Measurements from ENCODE around the gene BCAR1. TPM values are rescaled to one million over a fixed set of nuclear protein-coding genes. Genes with fewer than 3 reads are reported as not detected.

Gene BCAR1
- polyA plus RNA-seq, 2 of the 4 experiments (the other 2 are of a cell fraction), result 10.2 to 35.8 TPM

DNA sequence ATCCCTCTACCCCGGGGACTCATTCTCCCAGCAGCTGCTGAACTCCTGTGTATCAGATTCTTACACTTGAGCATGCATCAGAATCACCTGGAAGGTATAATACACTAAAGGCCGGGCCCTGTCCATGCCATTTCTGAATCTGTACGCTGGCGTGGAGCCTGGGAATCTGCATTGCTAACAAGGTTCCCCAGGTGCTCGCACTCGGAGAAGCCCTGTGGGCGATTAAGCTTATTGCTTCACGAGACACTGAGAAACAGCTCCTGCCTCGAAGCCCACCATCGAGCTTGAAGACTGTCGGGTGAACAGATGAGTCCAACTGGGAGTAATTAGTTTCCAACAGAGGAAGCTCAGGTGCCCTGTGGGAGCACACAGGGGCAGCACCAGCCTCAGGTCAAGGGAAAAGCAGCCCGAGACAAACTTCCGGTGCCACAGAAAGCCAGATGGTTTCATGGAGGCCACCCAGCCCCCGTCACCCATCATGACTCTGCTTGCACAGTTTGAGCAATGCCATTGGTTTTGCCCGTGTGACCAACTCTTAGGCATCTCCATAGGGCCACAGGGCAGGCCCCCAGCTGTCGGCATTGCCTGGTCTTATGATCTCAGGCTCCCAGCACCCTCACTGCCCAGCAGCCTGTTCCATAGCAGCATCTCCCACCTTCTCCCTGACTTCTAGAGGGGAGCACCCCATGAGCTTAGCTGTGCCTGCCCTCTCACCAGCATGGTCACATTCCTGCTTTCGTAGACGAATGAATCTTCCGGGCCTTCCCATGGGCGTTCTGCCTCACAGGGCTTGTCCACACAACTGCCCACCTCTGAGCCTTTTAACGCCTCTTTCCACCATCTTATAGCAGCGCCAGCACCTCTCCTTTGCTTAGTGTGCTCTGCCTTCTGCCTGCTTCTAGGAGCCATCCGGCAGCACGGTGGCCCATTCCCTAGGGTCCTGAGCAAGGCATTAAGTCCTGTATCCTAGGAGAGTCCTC, 55.3 kb downstream of the BCAR1 start:
- DNase-seq (ENCODE audit: low read depth in 1 of 2, low spot score in 1 of 2) (no peak), ATAC-seq (no peak), FAIRE-seq (no peak)
- TF ChIP-seq POLR2A (IDR thresholded peaks at IDR 0.05; ENCODE audit: low read length) (no peak), RFX5 (IDR thresholded peaks at IDR 0.05) (no peak), KDM5A (IDR thresholded peaks at IDR 0.05) (no peak), NFE2L2 (conservative IDR thresholded peaks at IDR 0.05; ENCODE audit: low read length) (no peak), NPAS2 (CRISPR knock-in tag; IDR thresholded peaks at IDR 0.05; ENCODE audit: borderline replicate concordance) (no peak), RARB (CRISPR knock-in tag; IDR thresholded peaks at IDR 0.05) (no peak), ATOH8 (CRISPR knock-in tag; IDR thresholded peaks at IDR 0.05; ENCODE audit: low read depth) (no peak), FOSB (CRISPR knock-in tag; IDR thresholded peaks at IDR 0.05) (no peak), MAZ (IDR thresholded peaks at IDR 0.05; ENCODE audit: borderline replicate concordance, low read depth, low read length) (no peak), HOXB13 (CRISPR knock-in tag; IDR thresholded peaks at IDR 0.05; ENCODE audit: low read depth) (no peak), JUN (IDR thresholded peaks at IDR 0.05) (no peak), HEYL (CRISPR knock-in tag; IDR thresholded peaks at IDR 0.05) (no peak), HOXB5 (CRISPR knock-in tag; IDR thresholded peaks at IDR 0.05) (no peak), CBX2 (IDR thresholded peaks at IDR 0.05; ENCODE audit: borderline replicate concordance, low read depth) (no peak)
- TF ChIP-seq, protein P1, sequence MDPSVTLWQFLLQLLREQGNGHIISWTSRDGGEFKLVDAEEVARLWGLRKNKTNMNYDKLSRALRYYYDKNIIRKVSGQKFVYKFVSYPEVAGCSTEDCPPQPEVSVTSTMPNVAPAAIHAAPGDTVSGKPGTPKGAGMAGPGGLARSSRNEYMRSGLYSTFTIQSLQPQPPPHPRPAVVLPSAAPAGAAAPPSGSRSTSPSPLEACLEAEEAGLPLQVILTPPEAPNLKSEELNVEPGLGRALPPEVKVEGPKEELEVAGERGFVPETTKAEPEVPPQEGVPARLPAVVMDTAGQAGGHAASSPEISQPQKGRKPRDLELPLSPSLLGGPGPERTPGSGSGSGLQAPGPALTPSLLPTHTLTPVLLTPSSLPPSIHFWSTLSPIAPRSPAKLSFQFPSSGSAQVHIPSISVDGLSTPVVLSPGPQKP (IDR thresholded peaks at IDR 0.05; ENCODE audit: low read depth, low read length), result no peak
- TF ChIP-seq, protein P2, sequence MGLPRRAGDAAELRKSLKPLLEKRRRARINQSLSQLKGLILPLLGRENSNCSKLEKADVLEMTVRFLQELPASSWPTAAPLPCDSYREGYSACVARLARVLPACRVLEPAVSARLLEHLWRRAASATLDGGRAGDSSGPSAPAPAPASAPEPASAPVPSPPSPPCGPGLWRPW (IDR thresholded peaks at IDR 0.05), result no peak
- TF ChIP-seq, protein P3, sequence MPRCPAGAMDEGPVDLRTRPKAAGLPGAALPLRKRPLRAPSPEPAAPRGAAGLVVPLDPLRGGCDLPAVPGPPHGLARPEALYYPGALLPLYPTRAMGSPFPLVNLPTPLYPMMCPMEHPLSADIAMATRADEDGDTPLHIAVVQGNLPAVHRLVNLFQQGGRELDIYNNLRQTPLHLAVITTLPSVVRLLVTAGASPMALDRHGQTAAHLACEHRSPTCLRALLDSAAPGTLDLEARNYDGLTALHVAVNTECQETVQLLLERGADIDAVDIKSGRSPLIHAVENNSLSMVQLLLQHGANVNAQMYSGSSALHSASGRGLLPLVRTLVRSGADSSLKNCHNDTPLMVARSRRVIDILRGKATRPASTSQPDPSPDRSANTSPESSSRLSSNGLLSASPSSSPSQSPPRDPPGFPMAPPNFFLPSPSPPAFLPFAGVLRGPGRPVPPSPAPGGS (IDR thresholded peaks at IDR 0.05), result no peak
- Histone ChIP-seq H3K4me1 (no peaks in the 10 kb centered on the region), H3K4me3 (no peak overlapping the region), H3K4me2 (no peak overlapping the region), H3K9me3 (peaks cover 11% of the 10 kb centered on the region; the same call in 2 of the 3 replicates), H3K27ac (no peak overlapping the region)
- ChIA-PET POLR2A (no interaction called here), CTCF (interaction anchor here (0.6 to 10.4 kb wide), 11 partner anchors 13 to 568 kb away, joined by 3 to 158 read pairs (median 4); partner anchors contain the start of genes CTRB2 and ZNRF1)
- WGBS (ENCODE audit: missing lambda C conversion rate), result 76% methylated on average over 24 of the region's 24 CpGs

- ATAC-seq (no peak), FAIRE-seq (no peak), DNase-seq (ENCODE audit: low read depth in 1 of 2, low spot score in 1 of 2) (no peak)
- H3K4me3 ChIP-seq, result no peak overlapping the region
- H3K27ac ChIP-seq, result no peak overlapping the region
- no peaks in the 10 kb centered on the region for H3K4me1 ChIP-seq
- 64% methylated on average over 10 of the region's 10 CpGs for WGBS (ENCODE audit: missing lambda C conversion rate)
- CTCF ChIA-PET, result interaction anchor here (1.5 kb wide), 1 partner anchor 16 kb away, joined by 4 read pairs; no protein-coding TSS in a partner anchor
- H3K4me2 ChIP-seq, result no peak overlapping the region
- POLR2A ChIA-PET, result no interaction called here
- H3K9me3 ChIP-seq, result peaks cover 18% of the 10 kb centered on the region; the same call in 2 of the 3 replicates
- TF ChIP-seq NFE2L2 (conservative IDR thresholded peaks at IDR 0.05; ENCODE audit: low read length), result no peak
- TF ChIP-seq, protein P4, sequence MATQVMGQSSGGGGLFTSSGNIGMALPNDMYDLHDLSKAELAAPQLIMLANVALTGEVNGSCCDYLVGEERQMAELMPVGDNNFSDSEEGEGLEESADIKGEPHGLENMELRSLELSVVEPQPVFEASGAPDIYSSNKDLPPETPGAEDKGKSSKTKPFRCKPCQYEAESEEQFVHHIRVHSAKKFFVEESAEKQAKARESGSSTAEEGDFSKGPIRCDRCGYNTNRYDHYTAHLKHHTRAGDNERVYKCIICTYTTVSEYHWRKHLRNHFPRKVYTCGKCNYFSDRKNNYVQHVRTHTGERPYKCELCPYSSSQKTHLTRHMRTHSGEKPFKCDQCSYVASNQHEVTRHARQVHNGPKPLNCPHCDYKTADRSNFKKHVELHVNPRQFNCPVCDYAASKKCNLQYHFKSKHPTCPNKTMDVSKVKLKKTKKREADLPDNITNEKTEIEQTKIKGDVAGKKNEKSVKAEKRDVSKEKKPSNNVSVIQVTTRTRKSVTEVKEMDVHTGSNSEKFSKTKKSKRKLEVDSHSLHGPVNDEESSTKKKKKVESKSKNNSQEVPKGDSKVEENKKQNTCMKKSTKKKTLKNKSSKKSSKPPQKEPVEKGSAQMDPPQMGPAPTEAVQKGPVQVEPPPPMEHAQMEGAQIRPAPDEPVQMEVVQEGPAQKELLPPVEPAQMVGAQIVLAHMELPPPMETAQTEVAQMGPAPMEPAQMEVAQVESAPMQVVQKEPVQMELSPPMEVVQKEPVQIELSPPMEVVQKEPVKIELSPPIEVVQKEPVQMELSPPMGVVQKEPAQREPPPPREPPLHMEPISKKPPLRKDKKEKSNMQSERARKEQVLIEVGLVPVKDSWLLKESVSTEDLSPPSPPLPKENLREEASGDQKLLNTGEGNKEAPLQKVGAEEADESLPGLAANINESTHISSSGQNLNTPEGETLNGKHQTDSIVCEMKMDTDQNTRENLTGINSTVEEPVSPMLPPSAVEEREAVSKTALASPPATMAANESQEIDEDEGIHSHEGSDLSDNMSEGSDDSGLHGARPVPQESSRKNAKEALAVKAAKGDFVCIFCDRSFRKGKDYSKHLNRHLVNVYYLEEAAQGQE (IDR thresholded peaks at IDR 0.05), result no peak
- TF ChIP-seq ZFP36 (IDR thresholded peaks at IDR 0.05; ENCODE audit: borderline replicate concordance, partially characterized antibody), result no peak
- no peak for TF ChIP-seq SREBF2 (IDR thresholded peaks at IDR 0.05)
- TF ChIP-seq POLR2AphosphoS2 (conservative IDR thresholded peaks at IDR 0.05; ENCODE audit: low read length), result no peak
- TF ChIP-seq GATA3 (IDR thresholded peaks at IDR 0.05; ENCODE audit: borderline replicate concordance), result no peak
- TF ChIP-seq SMC3 (IDR thresholded peaks at IDR 0.05), result no peak
- TF ChIP-seq TFCP2L1 (CRISPR knock-in tag; IDR thresholded peaks at IDR 0.05), result no peak
- TF ChIP-seq MAFK (IDR thresholded peaks at IDR 0.05; ENCODE audit: partially characterized antibody), result no peak
- TF ChIP-seq ZC3H11A (IDR thresholded peaks at IDR 0.05), result no peak
- TF ChIP-seq NPAS2 (CRISPR knock-in tag; IDR thresholded peaks at IDR 0.05; ENCODE audit: borderline replicate concordance), result no peak
- TF ChIP-seq, protein P1 (IDR thresholded peaks at IDR 0.05; ENCODE audit: low read depth, low read length), result no peak
- no peak for TF ChIP-seq RNF2 (IDR thresholded peaks at IDR 0.05; ENCODE audit: borderline replicate concordance, low read depth)
These were observed 57.5 kb downstream of the BCAR1 start for GRCh38 chr16:75193730-75194444.
